MM.1S (cell line): Measurements from ENCODE around the gene FKBP8.
A peak's percentile ranks its signal among the peaks of the same experiment; 100 is the strongest.

Experiments
- DNase-seq: peaks from one replicate; pipeline ENCODE4 v3.0.0-alpha.2; 2015
- H2AFZ ChIP-seq: fragments of 300-600 bp; sonication (generic); 2 replicates; pipeline ENCODE4 v1.6.0; 2016; ENCODE audit warnings: antibody characterized with exemption, low read length
- H3F3A ChIP-seq: fragments of 300-600 bp; sonication (generic); 2 replicates; pipeline ENCODE4 v1.6.1; 2016; ENCODE audit warnings: mild to moderate bottlenecking, antibody characterized with exemption, low read length, moderate library complexity, mixed read lengths; ENCODE audit not compliant: insufficient read depth
- H3K27ac ChIP-seq: fragments of 300-600 bp; sonication (generic); 2 replicates; pipeline ENCODE4 v1.5.1; 2016; ENCODE audit warnings: mild to moderate bottlenecking, low read length
- H3K27me3 ChIP-seq: fragments of 300-600 bp; sonication (generic); replicated peaks from 2 replicates; pipeline ENCODE4 v1.6.0; 2016; ENCODE audit warnings: low read length; ENCODE audit not compliant: insufficient read depth
- H3K36me3 ChIP-seq: fragments of 300-600 bp; sonication (generic); replicated peaks from 2 replicates; pipeline ENCODE4 v1.6.1; 2016; ENCODE audit warnings: mild to moderate bottlenecking, low read length, mixed read lengths; ENCODE audit not compliant: insufficient read depth
- H3K4me1 ChIP-seq: fragments of 300-600 bp; sonication (generic); 2 replicates; pipeline ENCODE4 v1.6.1; 2016; ENCODE audit warnings: low read length, mixed read lengths
- H3K4me2 ChIP-seq: fragments of 300-600 bp; sonication (generic); 2 replicates; pipeline ENCODE4 v1.6.0; 2016; ENCODE audit warnings: low read depth, low read length
- H3K4me3 ChIP-seq: fragments of 300-600 bp; sonication (generic); 2 replicates; pipeline ENCODE4 v1.5.1; 2016; ENCODE audit warnings: low read length, mixed read lengths
- H3K79me2 ChIP-seq: fragments of 300-600 bp; sonication (generic); 2 replicates; pipeline ENCODE4 v1.6.1; 2016; ENCODE audit warnings: mixed run types, low read length, mixed read lengths
- H3K9ac ChIP-seq: fragments of 300-600 bp; sonication (generic); 2 replicates; pipeline ENCODE4 v1.6.1; 2016; ENCODE audit warnings: low read length, mixed read lengths
- H3K9me2 ChIP-seq: fragments of 300-600 bp; sonication (generic); replicated peaks from 2 replicates; pipeline ENCODE4 v1.6.1; 2016; ENCODE audit warnings: mild to moderate bottlenecking, low read length, mixed read lengths; ENCODE audit not compliant: insufficient read depth
- H3K9me3 ChIP-seq: fragments of 300-600 bp; sonication (generic); replicated peaks from 2 replicates; pipeline ENCODE4 v1.6.1; 2016; ENCODE audit warnings: mild to moderate bottlenecking, low read length, mixed read lengths; ENCODE audit not compliant: insufficient read depth
- H4K20me1 ChIP-seq: fragments of 300-600 bp; sonication (generic); 2 replicates; pipeline ENCODE4 v1.6.1; 2016; ENCODE audit warnings: mild to moderate bottlenecking, low read length, moderate library complexity, mixed read lengths; ENCODE audit not compliant: insufficient read depth
- CTCF ChIP-seq: fragments of 300-600 bp; sonication (generic); IDR thresholded peaks from 2 replicates; pipeline ENCODE4 v1.5.1; 2016; ENCODE audit warnings: antibody characterized with exemption, low read length, mixed read lengths
- EZH2 ChIP-seq: fragments of 300-600 bp; sonication (generic); optimal IDR thresholded peaks from 2 replicates; pipeline ENCODE3; 2017; ENCODE audit warnings: low read depth, mild to moderate bottlenecking, antibody characterized with exemption, low read length, mixed read lengths
- EZH2phosphoT487 ChIP-seq: fragments of 300-600 bp; sonication (generic); IDR thresholded peaks from 2 replicates; pipeline ENCODE4 v1.6.1; 2018; ENCODE audit warnings: antibody characterized with exemption, low read length

FKBP8 gene

GRCh38 chr19:18590273-18591272 is 47.2 kb upstream of the FKBP8 start:
- peaks cover 6% of the 10 kb centered on the region; the same call in 1 of the 2 replicates for H3K27me3 ChIP-seq
- H3K9me2 ChIP-seq, result no peaks in the 10 kb centered on the region
- no peak overlapping the region for H3K27ac ChIP-seq
- H3K4me2 ChIP-seq, result no peak overlapping the region
- H3K9ac ChIP-seq, result no peak overlapping the region
- DNase-seq, result no peak
- no peak overlapping the region for H2AFZ ChIP-seq
- peaks cover 16% of the 10 kb centered on the region for H3K79me2 ChIP-seq
- TF ChIP-seq CTCF (no peak), EZH2 (no peak), EZH2phosphoT487 (no peak)
- H3F3A ChIP-seq, result peaks cover 20% of the 10 kb centered on the region
- peaks cover 10% of the 10 kb centered on the region for H3K4me1 ChIP-seq
- no peak overlapping the region for H3K4me3 ChIP-seq
- H3K36me3 ChIP-seq, result 0 out of 2 replicates have a peak, but pooled peaks cover 7% of the 10 kb centered on the region
- H4K20me1 ChIP-seq, result no peaks in the 10 kb centered on the region
- no peaks in the 10 kb centered on the region for H3K9me3 ChIP-seq

GRCh38 chr19:18589380-18590272 is 46.3 kb upstream of the FKBP8 start:
- H2AFZ ChIP-seq, result peak overlapping the region; percentile 92
- peak; percentile 76 for DNase-seq
- H4K20me1 ChIP-seq, result no peaks in the 10 kb centered on the region
- H3F3A ChIP-seq, result peaks cover 20% of the 10 kb centered on the region
- H3K4me2 ChIP-seq, result peak overlapping the region; percentile 99
- H3K9ac ChIP-seq, result peak overlapping the region; percentile 95
- peak overlapping the region; percentile 92 for H3K27ac ChIP-seq
- no peaks in the 10 kb centered on the region for H3K27me3 ChIP-seq
- no peaks in the 10 kb centered on the region for H3K9me2 ChIP-seq
- 0 out of 2 replicates have a peak, but pooled peaks cover 7% of the 10 kb centered on the region for H3K36me3 ChIP-seq
- H3K4me3 ChIP-seq, result peak overlapping the region; percentile 98
- peaks cover 16% of the 10 kb centered on the region for H3K79me2 ChIP-seq
- no peaks in the 10 kb centered on the region for H3K9me3 ChIP-seq
- TF ChIP-seq EZH2 (no peak), CTCF (peak; percentile 17; the same call in 1 of the 2 replicates), EZH2phosphoT487 (no peak)
- H3K4me1 ChIP-seq, result peaks cover 10% of the 10 kb centered on the region

GRCh38 chr19:18588611-18589379 is 45.4 kb upstream of the FKBP8 start, which contains the start of gene REX1BD:
TSS of gene REX1BD (plus strand) at chr19:18588798. CDS start at chr19:18588802, 4 bp downstream.
- DNase-seq, result peak; percentile 88
- H2AFZ ChIP-seq, result peak within 1 kb of the TSS; percentile 92
- peaks cover 5% of the 10 kb centered on the region for H3K27me3 ChIP-seq
- peaks cover 16% of the 10 kb centered on the region for H3K79me2 ChIP-seq
- peaks cover 17% of the 10 kb centered on the region for H3F3A ChIP-seq
- H3K4me2 ChIP-seq, result peak within 1 kb of the TSS; percentile 99
- peaks cover 10% of the 10 kb centered on the region for H3K4me1 ChIP-seq
- H3K9ac ChIP-seq, result peak within 1 kb of the TSS; percentile 95
- H3K9me2 ChIP-seq, result no peaks in the 10 kb centered on the region
- peak within 1 kb of the TSS; percentile 98 for H3K4me3 ChIP-seq
- H4K20me1 ChIP-seq, result no peaks in the 10 kb centered on the region
- H3K36me3 ChIP-seq, result 0 out of 2 replicates have a peak, but pooled peaks cover 7% of the 10 kb centered on the region
- no peaks in the 10 kb centered on the region for H3K9me3 ChIP-seq
- TF ChIP-seq CTCF, result peak; percentile 87
- TF ChIP-seq EZH2phosphoT487, result no peak
- peak within 1 kb of the TSS; percentile 92 for H3K27ac ChIP-seq
